Measurements from ENCODE around the gene NBR1. TPM values are rescaled to one million over a fixed set of nuclear protein-coding genes. Genes with fewer than 3 reads are reported as not detected.

NBR1 gene, protein sequence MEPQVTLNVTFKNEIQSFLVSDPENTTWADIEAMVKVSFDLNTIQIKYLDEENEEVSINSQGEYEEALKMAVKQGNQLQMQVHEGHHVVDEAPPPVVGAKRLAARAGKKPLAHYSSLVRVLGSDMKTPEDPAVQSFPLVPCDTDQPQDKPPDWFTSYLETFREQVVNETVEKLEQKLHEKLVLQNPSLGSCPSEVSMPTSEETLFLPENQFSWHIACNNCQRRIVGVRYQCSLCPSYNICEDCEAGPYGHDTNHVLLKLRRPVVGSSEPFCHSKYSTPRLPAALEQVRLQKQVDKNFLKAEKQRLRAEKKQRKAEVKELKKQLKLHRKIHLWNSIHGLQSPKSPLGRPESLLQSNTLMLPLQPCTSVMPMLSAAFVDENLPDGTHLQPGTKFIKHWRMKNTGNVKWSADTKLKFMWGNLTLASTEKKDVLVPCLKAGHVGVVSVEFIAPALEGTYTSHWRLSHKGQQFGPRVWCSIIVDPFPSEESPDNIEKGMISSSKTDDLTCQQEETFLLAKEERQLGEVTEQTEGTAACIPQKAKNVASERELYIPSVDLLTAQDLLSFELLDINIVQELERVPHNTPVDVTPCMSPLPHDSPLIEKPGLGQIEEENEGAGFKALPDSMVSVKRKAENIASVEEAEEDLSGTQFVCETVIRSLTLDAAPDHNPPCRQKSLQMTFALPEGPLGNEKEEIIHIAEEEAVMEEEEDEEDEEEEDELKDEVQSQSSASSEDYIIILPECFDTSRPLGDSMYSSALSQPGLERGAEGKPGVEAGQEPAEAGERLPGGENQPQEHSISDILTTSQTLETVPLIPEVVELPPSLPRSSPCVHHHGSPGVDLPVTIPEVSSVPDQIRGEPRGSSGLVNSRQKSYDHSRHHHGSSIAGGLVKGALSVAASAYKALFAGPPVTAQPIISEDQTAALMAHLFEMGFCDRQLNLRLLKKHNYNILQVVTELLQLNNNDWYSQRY
- 72.9 and 100 TPM in 2 replicates for total RNA-seq

DNA sequence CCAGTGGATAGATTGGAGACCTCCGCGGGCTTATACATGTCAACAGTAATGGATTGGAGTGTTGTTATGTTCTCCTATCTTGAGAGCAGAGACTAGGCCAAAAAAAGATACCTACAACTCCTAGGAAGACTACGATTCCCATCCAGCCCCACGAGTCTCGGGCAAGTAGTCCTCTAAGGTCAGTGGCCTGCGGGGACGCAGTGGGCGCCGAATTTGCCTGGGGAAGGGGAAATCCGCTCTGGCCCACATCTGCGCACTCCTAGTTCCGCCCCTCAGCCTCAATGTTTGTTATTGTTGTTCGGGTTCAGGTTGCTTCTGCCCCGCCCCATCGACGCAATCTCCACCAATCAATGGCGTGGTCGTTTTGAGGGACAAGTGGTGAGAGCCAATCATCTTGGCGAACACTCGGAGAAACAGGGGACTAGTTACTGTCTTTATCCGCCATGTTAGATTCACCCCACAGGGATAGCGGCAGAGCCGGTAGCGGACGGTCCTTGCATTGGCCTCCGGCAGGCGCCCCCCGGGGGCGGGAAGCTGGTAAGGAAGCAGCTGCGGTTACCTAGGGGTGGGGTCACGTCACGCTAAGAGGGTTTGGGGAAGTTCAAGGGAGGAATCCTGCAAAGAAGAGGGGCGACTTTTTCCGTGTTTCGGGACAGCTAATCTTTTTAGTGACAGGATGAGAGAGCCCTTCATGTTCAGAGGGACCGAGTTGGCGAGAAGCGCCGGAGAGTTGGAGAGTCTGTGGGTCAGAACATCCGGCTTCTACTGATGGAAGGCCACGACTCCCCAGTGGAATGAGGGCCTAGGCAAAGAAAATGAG lies at the start of gene NBR1:
Gene NBR1, plus strand, starts transcription at position 449 of the 820 bp plus-strand sequence. CDS start 4,586 bp downstream, outside the sequence.

DNA sequence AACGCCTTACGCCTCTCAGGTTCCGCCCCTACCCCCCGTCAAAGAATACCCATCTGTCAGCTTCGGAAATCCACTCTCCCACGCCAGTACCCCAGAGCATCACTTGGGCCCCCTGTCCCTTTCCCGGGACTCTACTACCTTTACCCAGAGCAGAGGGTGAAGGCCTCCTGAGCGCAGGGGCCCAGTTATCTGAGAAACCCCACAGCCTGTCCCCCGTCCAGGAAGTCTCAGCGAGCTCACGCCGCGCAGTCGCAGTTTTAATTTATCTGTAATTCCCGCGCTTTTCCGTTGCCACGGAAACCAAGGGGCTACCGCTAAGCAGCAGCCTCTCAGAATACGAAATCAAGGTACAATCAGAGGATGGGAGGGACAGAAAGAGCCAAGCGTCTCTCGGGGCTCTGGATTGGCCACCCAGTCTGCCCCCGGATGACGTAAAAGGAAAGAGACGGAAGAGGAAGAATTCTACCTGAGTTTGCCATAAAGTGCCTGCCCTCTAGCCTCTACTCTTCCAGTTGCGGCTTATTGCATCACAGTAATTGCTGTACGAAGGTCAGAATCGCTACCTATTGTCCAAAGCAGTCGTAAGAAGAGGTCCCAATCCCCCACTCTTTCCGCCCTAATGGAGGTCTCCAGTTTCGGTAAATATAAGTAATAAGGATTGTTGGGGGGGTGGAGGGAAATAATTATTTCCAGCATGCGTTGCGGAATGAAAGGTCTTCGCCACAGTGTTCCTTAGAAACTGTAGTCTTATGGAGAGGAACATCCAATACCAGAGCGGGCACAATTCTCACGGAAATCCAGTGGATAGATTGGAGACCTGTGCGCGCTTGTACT lies 45.7 kb upstream of the NBR1 start, which contains the start of gene BRCA1:
Gene BRCA1, minus strand, starts transcription at position 232 of the 834 bp plus-strand sequence. CDS start 1,268 bp downstream, outside the sequence.

DNA sequence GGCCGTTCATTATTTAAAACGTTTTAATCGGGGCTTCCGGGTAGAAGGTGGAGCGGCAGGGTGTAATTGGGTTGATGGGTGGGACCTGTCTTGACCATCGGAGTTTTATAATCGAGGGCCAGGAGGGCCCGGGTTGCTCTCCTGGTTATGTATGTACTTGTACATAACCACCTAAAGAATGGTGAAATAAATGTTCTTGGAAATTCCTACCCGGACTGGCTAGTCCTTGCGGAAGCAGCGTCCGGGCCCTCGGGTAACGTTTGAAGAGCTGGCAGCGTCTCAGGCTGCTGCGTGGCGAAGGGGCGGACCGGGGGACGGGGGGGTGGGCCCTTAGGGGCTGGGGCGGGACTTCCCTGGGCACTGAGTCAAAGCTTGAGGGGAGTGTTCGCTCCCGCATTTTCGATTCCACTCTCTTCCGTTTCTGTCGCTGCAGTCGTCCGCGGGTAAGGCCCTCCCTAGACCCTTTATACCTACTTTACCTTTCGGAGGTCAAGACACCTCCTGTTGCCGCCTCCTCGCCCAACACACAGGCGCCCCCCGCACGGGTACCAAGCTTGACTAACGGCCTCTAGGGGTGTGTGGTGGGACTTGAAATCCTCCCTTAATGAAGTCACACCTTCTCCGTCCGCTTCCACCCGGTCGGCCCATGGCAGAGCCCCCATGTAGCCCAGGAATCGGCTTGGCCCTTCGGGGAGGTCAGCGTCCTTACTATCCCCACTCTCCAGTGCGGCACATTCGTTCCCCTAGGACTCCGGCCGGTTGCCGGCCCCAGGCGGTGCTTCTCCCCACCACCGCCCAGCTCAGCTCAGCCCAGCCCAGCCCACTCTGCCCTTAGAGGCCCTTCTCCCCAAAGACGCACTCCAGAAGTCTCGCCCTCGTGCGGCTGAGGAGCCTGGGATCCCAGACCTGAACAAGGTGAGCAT lies 40.7 kb downstream of the NBR1 start, which contains the start of gene TMEM106A:
Gene TMEM106A, plus strand, starts transcription at position 396 of the 923 bp plus-strand sequence. CDS start 1,167 bp downstream, outside the sequence.

DNA sequence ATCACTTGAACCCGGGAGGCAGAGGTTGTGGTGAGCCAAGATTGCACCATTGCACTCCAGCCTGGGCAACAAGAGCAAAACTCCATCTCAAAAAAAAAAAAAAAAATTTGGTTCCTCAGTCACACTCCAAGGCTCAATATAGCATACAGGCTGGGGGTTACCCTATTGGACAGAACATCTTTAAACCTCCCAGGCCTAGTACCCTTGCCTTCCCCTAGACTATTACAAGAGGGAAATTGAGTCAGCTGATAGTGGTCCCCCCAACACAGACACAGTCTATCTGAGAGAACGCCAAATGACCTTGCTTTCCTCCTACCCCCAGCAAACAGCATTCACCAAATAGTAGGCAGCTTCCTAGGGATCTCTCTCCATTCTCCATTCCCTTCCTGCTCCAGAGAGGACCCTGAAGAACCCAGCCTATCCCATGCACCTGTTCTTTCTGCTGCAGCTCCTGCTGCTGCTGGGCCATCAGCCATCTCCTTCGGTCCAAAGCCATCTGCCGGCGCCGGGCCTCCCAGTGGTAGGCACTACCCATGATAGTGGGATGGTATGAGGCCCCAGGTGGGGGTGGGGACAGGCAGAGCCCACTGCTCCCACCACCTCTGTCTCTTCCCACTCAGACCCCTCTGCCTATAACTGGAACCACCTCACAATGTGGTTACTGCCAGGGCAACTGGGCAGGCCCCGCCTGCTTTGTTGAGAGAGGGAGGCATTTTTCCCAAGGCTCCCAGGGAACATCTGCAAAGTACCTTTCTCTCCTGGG lies 57.2 kb downstream of the NBR1 start, which contains the start of gene CCDC200:
Gene CCDC200, minus strand, starts transcription at position 604 of the 763 bp plus-strand sequence. Its CDS starts 69 bp downstream, at position 535.

DNA sequence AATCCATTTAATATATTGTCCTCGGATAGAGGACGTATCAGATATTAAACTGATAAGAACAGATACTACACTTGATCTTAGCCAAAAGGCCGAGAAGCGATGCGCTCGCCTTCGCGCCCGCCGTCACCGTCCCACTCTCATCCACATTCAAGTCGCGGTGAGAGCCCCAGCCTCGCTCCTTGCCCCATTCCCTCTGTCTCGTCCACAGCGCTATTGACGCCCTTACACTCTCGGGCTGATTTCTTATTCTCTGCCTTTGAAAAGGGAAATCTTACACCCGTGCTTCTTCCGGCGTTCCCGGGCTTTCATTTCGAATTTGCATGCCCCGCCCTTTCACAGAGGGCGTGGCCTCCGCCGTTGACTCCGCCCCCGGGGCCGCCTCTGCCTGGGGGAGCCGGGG lies 62.9 kb downstream of the NBR1 start, which contains the start of gene RNU2-1:
Gene RNU2-1, minus strand, starts transcription at position 101 of the 400 bp plus-strand sequence.

Other genes with a start within 250 kb of the NBR1 start
- 27.6 and 29.8 TPM in 2 replicates for gene AARSD1, start 206.8 kb upstream of the NBR1 start, total RNA-seq
- gene PTGES3L, start 191.1 kb upstream of the NBR1 start, total RNA-seq = 0.16 TPM in 1 of 2 replicates, not detected in the other
- 5.4 and 7.4 TPM in 2 replicates for gene RUNDC1, start 190.6 kb upstream of the NBR1 start, total RNA-seq
- 1,417 and 1,668 TPM in 2 replicates for gene RPL27, start 172.8 kb upstream of the NBR1 start, total RNA-seq
- 27.6 and 33.1 TPM in 2 replicates for gene IFI35, start 164.4 kb upstream of the NBR1 start, total RNA-seq
- gene VAT1, start 148.8 kb upstream of the NBR1 start, total RNA-seq = 409 and 552 TPM in 2 replicates
- 0.60 and 0.95 TPM in 2 replicates for gene RND2, start 146.0 kb upstream of the NBR1 start, total RNA-seq
- gene BRCA1, start 45.9 kb upstream of the NBR1 start, total RNA-seq = 4.6 and 6.6 TPM in 2 replicates
- gene TMEM106A, start 40.7 kb downstream of the NBR1 start, total RNA-seq = 0.77 and 0.95 TPM in 2 replicates
- gene CCDC200, start 57.4 kb downstream of the NBR1 start, total RNA-seq = 0.16 TPM in 1 of 2 replicates, not detected in the other
- gene RNU2-1, start 62.8 kb downstream of the NBR1 start, total RNA-seq = not detected in 2 replicates
- gene ARL4D, start 227.8 kb downstream of the NBR1 start, total RNA-seq = 14.5 and 14.9 TPM in 2 replicates

Measured in bronchial smooth muscle cell (primary cell).